H1 (cell line): ENCODE measurements around the gene STEAP2. TPM values are rescaled to one million over a fixed set of nuclear protein-coding genes. Genes with fewer than 3 reads are reported as not detected.
"Not testable (repeated sequence)": the region's sequence is repeated elsewhere in the genome, so short reads cannot be mapped to it uniquely, and the experiment has no call there.

Experiments used
- CTCF ChIA-PET: fragments of 300-600 bp; sonication (Branson Sonifier 250); formaldehyde crosslinking; loops from one replicate; lab custom pipeline; 2021; ENCODE audit not compliant: partially characterized antibody; lab: Charles Lee
- POLR2A ChIA-PET: fragments of 300-600 bp; sonication (Branson Sonifier 250); formaldehyde crosslinking; loops from one replicate; lab custom pipeline; 2021; ENCODE audit warnings: inconsistent platforms; ENCODE audit not compliant: partially characterized antibody; lab: Charles Lee
- DNase-seq, 2 experiments: peaks; one replicate each; pipeline versions ENCODE4 v3.0.0 to v3.0.0-alpha.2; 2010 to 2022; ENCODE audit warnings: low spot score in 2 of 2, low read depth in 1 of 2, mixed read lengths in 1 of 2
- FAIRE-seq: peaks from 2 replicates; lab custom pipeline; 2011; peaks lifted over from hg19 to GRCh38; lab: Jason Lieb, UNC
- H2AFZ ChIP-seq: 2 replicates; pipeline ENCODE4 v1.8.1; 2012; ENCODE audit warnings: low read length, inconsistent platforms
- H2AK5ac ChIP-seq: 2 replicates; pipeline ENCODE4 v1.6.1; 2013; ENCODE audit warnings: low read depth, low read length
- H2BK120ac ChIP-seq: replicated peaks from 2 replicates; pipeline ENCODE3; 2013; ENCODE audit warnings: low read depth, low read length, inconsistent platforms
- H2BK12ac ChIP-seq: 2 replicates; pipeline ENCODE4 v1.6.1; 2013; ENCODE audit warnings: low read depth, low read length
- H2BK15ac ChIP-seq: 2 replicates; pipeline ENCODE4 v1.6.1; 2013; ENCODE audit warnings: low read length
- H2BK20ac ChIP-seq: 2 replicates; pipeline ENCODE4 v1.6.1; 2013; ENCODE audit warnings: low read length
- H2BK5ac ChIP-seq: 2 replicates; pipeline ENCODE4 v1.6.1; 2013; ENCODE audit warnings: low read depth, low read length
- H3K14ac ChIP-seq: 2 replicates; pipeline ENCODE4 v1.6.1; 2013; ENCODE audit warnings: inconsistent platforms; ENCODE audit not compliant: insufficient read length
- H3K18ac ChIP-seq: 2 replicates; pipeline ENCODE4 v1.6.1; 2013; ENCODE audit warnings: low read length; ENCODE audit errors: extremely low read depth
- H3K23ac ChIP-seq: 2 replicates; pipeline ENCODE4 v1.6.1; 2013; ENCODE audit warnings: inconsistent platforms; ENCODE audit not compliant: insufficient read length
- H3K23me2 ChIP-seq: 2 replicates; pipeline ENCODE4 v1.6.1; 2013; ENCODE audit warnings: low read depth, low read length
- H3K27ac ChIP-seq: 2 replicates; pipeline ENCODE4 v1.6.1; 2011; ENCODE audit warnings: low read depth, low read length, inconsistent platforms
- H3K27me3 ChIP-seq, 4 experiments: replicated peaks in 1 of 4; 1 replicate in 1 of 4; 2 replicates in 3 of 4; pipeline versions ENCODE4 v1.6.1 to v1.8.1; 2011 to 2013; ENCODE audit warnings: low read length in 3 of 4, mild to moderate bottlenecking in 3 of 4, inconsistent platforms in 2 of 4, mixed read lengths in 2 of 4, moderate library complexity in 1 of 4; ENCODE audit not compliant: control insufficient read depth in 3 of 4, insufficient read depth in 3 of 4; ENCODE audit errors: extremely low read depth in 1 of 4
- H3K36me3 ChIP-seq, 4 experiments: 2 replicates each; pipeline versions ENCODE4 v1.6.1 to v1.8.1; 2011 to 2013; ENCODE audit warnings: mild to moderate bottlenecking in 4 of 4, low read length in 3 of 4, moderate library complexity in 2 of 4, control low read depth in 1 of 4, inconsistent platforms in 1 of 4; ENCODE audit not compliant: insufficient read depth in 4 of 4, control insufficient read depth in 2 of 4
- H3K4ac ChIP-seq: replicated peaks from 2 replicates; pipeline ENCODE3; 2013; ENCODE audit warnings: low read length, low read depth, mixed read lengths, inconsistent platforms; ENCODE audit not compliant: insufficient read length
- H3K4me1 ChIP-seq, 4 experiments: replicated peaks in 1 of 4; 1 replicate in 1 of 4; 2 replicates in 3 of 4; pipeline versions ENCODE4 v1.6.1 to v1.8.1; 2011 to 2013; ENCODE audit warnings: low read length in 3 of 4, inconsistent platforms in 2 of 4, mixed read lengths in 1 of 4; ENCODE audit not compliant: insufficient read depth in 4 of 4, control insufficient read depth in 3 of 4
- H3K4me2 ChIP-seq, 2 experiments: 2 replicates each; pipeline versions ENCODE4 v1.6.1 to v1.8.1; 2011 to 2013; ENCODE audit warnings: low read depth in 2 of 2, low read length in 2 of 2, control low read depth in 1 of 2, inconsistent platforms in 1 of 2, mild to moderate bottlenecking in 1 of 2; ENCODE audit not compliant: insufficient read depth in 1 of 2
- H3K4me3 ChIP-seq, 4 experiments: fragments of 200-600, 300-600 bp in 1 of 4; sonication (generic), shearing (Covaris generic), sonication (Bioruptor Twin) in 1 of 4; 2 replicates each; pipeline versions ENCODE4 v1.5.1 to v1.8.1; 2011 to 2016; ENCODE audit warnings: low read length in 4 of 4, low read depth in 3 of 4, control low read depth in 2 of 4, inconsistent platforms in 2 of 4, mild to moderate bottlenecking in 2 of 4, mixed read lengths in 1 of 4, moderate library complexity in 1 of 4; ENCODE audit not compliant: insufficient read depth in 2 of 4; ENCODE audit errors: extremely low read depth in 1 of 4
- H3K56ac ChIP-seq: replicated peaks from 2 replicates; pipeline ENCODE3; 2013; ENCODE audit warnings: low read depth, mild to moderate bottlenecking, mixed read lengths, low read length, inconsistent platforms; ENCODE audit not compliant: insufficient read length
- H3K79me1 ChIP-seq: 2 replicates; pipeline ENCODE4 v1.6.1; 2013; ENCODE audit warnings: low read depth, low read length, control low read depth
- H3K79me2 ChIP-seq, 2 experiments: 2 replicates each; pipeline versions ENCODE4 v1.6.1 to v1.8.1; 2012 to 2013; ENCODE audit warnings: low read length in 2 of 2, mild to moderate bottlenecking in 2 of 2, inconsistent platforms in 1 of 2; ENCODE audit not compliant: insufficient read depth in 2 of 2, control insufficient read depth in 1 of 2
- H3K9ac ChIP-seq, 4 experiments: replicated peaks in 1 of 4; 1 replicate in 1 of 4; 2 replicates in 3 of 4; pipeline versions ENCODE4 v1.6.1 to v1.8.1; 2011 to 2013; ENCODE audit warnings: low read depth in 3 of 4, low read length in 3 of 4, control low read depth in 2 of 4, mild to moderate bottlenecking in 2 of 4, moderate library complexity in 2 of 4, inconsistent platforms in 1 of 4; ENCODE audit errors: extremely low read depth in 1 of 4
- H3K9me3 ChIP-seq, 2 experiments: 2 replicates each; pipeline versions ENCODE4 v1.6.1 to v1.8.1; 2012 to 2013; ENCODE audit warnings: mild to moderate bottlenecking in 2 of 2, moderate library complexity in 2 of 2, control low read depth in 1 of 2, inconsistent platforms in 1 of 2, low read depth in 1 of 2, low read length in 1 of 2, mixed read lengths in 1 of 2; ENCODE audit not compliant: insufficient read depth in 2 of 2
- H4K20me1 ChIP-seq, 2 experiments: replicated peaks in 1 of 2; 2 replicates each; pipeline versions ENCODE3 to v1.8.1; 2011 to 2013; ENCODE audit warnings: inconsistent platforms in 2 of 2, low read length in 2 of 2, mild to moderate bottlenecking in 1 of 2; ENCODE audit not compliant: insufficient read depth in 2 of 2, control insufficient read depth in 1 of 2
- H4K5ac ChIP-seq: 2 replicates; pipeline ENCODE4 v1.6.1; 2013; ENCODE audit warnings: low read length, low read depth, mixed read lengths, inconsistent platforms; ENCODE audit not compliant: insufficient read length
- H4K8ac ChIP-seq: 2 replicates; pipeline ENCODE4 v1.8.0; 2013; ENCODE audit warnings: mild to moderate bottlenecking, moderate library complexity, low read length, inconsistent platforms; ENCODE audit not compliant: insufficient read depth; ENCODE audit errors: extremely low read depth
- H4K91ac ChIP-seq: replicated peaks from 2 replicates; pipeline ENCODE3; 2013; ENCODE audit warnings: low read length, mixed read lengths, inconsistent platforms; ENCODE audit not compliant: insufficient read length
- WGBS, 2 experiments: shearing (Covaris generic) in 1 of 2; methylation state at CpG; one replicate each; pipeline versions ENCODE4 v1.1.6 to v1.1.7; 2013 to 2015; ENCODE audit warnings: low lambda C conversion rate in 2 of 2, mixed read lengths in 2 of 2, inconsistent platforms in 1 of 2, low coverage in 1 of 2, missing lambda C conversion rate in 1 of 2; ENCODE audit not compliant: insufficient replicate concordance in 2 of 2, insufficient coverage in 1 of 2, insufficient read length in 1 of 2; ENCODE audit errors: extremely low coverage in 1 of 2, missing lambda C conversion rate in 1 of 2; 5-methylcytosine and 5-hydroxymethylcytosine counted together
- polyA plus RNA-seq, 7 experiments: library from polyadenylated mRNA; depleted of rRNA in 3 of 7; stranded (reverse) in 5 of 7; unstranded in 2 of 7; fragments of >200 nt in 5 of 7; fragments of 200-250 nt in 2 of 7; gene quantifications; 1 replicate in 5 of 7; 2 replicates in 1 of 7; 4 replicates in 1 of 7; pipeline versions ENCODE4 v1.2.1 to v1.2.3, GENCODE V29; 2011 to 2013; ENCODE audit warnings: missing spikeins in 2 of 7, mixed read lengths in 2 of 7
- total RNA-seq: library from RNA; stranded (reverse); fragmentation: NEBNext Ultra II Directional; extraction: Animal tissue kit (Norgen Biotek cat#: 25700); gene quantifications from 2 replicates; pipeline ENCODE4 v1.2.1, GENCODE V29; 2021

Gene STEAP2
- total and polyA plus RNA-seq, 2 of the 8 experiments (the other 6 are each of a cell fraction or from before 2014, with no cell fraction given) = 13.4 to 18.4 TPM

- CTCF ChIA-PET, H3K27me3 ChIP-seq, H3K4me2 ChIP-seq, H3K23ac ChIP-seq, H3K9me3 ChIP-seq, H4K8ac ChIP-seq, H3K27ac ChIP-seq, H3K4me3 ChIP-seq, H3K14ac ChIP-seq, H2AK5ac ChIP-seq, H2AFZ ChIP-seq, H3K18ac ChIP-seq, H3K79me2 ChIP-seq, H3K4me1 ChIP-seq, H2BK120ac ChIP-seq, H2BK15ac ChIP-seq, H2BK12ac ChIP-seq, H3K56ac ChIP-seq, H4K20me1 ChIP-seq, H3K4ac ChIP-seq, H3K36me3 ChIP-seq, H3K23me2 ChIP-seq, DNase-seq, H4K91ac ChIP-seq, H2BK20ac ChIP-seq, FAIRE-seq, H3K9ac ChIP-seq, H4K5ac ChIP-seq, H3K79me1 ChIP-seq, H2BK5ac ChIP-seq, POLR2A ChIA-PET: not testable (repeated sequence)
- WGBS, 2 experiments = 91% methylated on average over 5 of the region's 5 CpGs; no CpG with 5 or more reads in 1 of the 2 experiments
Measured at GRCh38 chr7:90256011-90256410, 44.5 kb downstream of the STEAP2 start.
